ENCODE results near the gene EXOC1. TPM values are rescaled to one million over a fixed set of nuclear protein-coding genes. Genes with fewer than 3 reads are reported as not detected.

Gene EXOC1
- total RNA-seq, 1 experiment from 2014 or later = 17.3 TPM

DNA sequence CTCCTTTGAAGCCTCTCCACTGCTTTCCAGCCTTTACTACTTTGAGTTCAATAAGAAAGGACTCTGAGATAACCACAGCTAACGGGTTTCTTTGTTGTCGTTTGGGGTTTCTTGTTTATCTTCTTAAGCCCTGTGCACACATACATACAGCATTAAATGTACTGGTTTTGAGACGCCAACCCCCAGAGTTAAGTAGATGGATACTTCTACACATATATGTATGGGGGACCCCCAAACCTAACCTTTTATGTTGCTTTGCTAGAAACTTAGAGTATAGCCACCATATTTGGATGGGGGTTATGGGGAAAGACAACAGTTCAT, 96.0 kb downstream of the EXOC1 start:
- peak; percentile 0 for DNase-seq (ENCODE audit: low read depth)

DNA sequence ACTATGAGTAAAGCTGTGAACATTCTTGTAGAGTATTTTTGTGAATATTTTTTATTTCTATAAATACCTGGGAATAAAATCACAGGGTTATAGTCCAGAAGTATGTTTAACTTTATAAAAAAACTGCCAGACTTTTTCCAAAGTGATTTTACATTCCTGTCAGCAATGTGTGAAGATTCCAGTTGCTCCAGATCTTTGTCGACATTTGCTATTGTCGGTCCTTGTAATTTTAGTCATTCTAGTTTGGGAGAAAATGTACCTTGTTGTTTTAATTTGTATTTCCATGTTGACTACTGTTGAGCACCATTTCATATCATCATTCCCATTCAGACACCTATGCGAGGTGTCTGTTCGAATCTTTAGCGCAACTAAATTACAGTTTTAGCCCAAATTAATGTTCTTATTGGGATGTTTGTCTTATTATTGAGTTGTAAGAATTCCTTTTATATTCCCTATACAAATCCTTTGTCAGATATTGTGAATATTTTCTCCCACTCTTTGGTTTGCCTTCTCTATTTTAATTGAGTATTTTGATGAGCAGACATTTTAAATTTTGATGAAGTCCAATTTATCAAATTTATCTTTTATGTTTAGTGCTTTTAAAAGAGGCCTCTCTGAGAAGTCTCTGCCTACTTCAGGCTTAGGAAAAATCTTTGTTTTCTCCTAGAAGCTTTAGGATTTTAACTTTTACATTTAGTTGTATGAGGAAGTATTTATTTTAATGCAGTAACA, 97.9 kb downstream of the EXOC1 start:
- DNase-seq (ENCODE audit: low read depth) = no peak

Other genes starting within 250 kb of the EXOC1 start
- gene NMU, start 217.3 kb upstream of the EXOC1 start, total RNA-seq (2014; rRNA removed; shearing (Covaris generic)) = 5.1 and 9.3 TPM in 2 replicates
- not detected in 2 replicates for gene EXOC1L, start 33.9 kb upstream of the EXOC1 start, total RNA-seq (2014; rRNA removed; shearing (Covaris generic))
- gene CEP135, start 95.3 kb downstream of the EXOC1 start, total RNA-seq (2014; rRNA removed; shearing (Covaris generic)) = 5.4 and 5.5 TPM in 2 replicates

Measured in Daoy (cell line).